Epithelial cell of proximal tubule (primary cell): Measurements from ENCODE around the gene ETS2. TPM values are rescaled to one million over a fixed set of nuclear protein-coding genes. Genes with fewer than 3 reads are reported as not detected.

ENCODE experiments used
- DNase-seq: peaks from one replicate; pipeline ENCODE4 v3.0.0-alpha.2; 2011; ENCODE audit warnings: low read depth
- H3K4me3 ChIP-seq: 2 replicates; pipeline ENCODE4 v1.5.1; 2011; ENCODE audit warnings: low read depth, mild to moderate bottlenecking, low read length
- CTCF ChIP-seq: conservative IDR thresholded peaks from 2 replicates; pipeline ENCODE4 v1.5.1; 2012; ENCODE audit warnings: low read depth, mild to moderate bottlenecking, low read length
- total RNA-seq: library from RNA; depleted of rRNA; stranded (reverse); fragments of >200 nt; gene quantifications from 2 replicates; pipeline ENCODE4 v1.2.3, GENCODE V29; 2015

Gene ETS2
- total RNA-seq, 1 donor from 2014 or later = 11.1 TPM

GRCh38 chr21:38820471-38821239 lies 14.9 kb downstream of the ETS2 start:
- DNase-seq = no peak
- TF ChIP-seq CTCF = no peak
- H3K4me3 ChIP-seq = no peak overlapping the region

GRCh38 chr21:38821248-38821647 lies 15.5 kb downstream of the ETS2 start:
- TF ChIP-seq CTCF = no peak
- DNase-seq = no peak

GRCh38 chr21:38821959-38822682 lies 16.4 kb downstream of the ETS2 start:
- TF ChIP-seq CTCF = no peak
- no peak overlapping the region for H3K4me3 ChIP-seq
- no peak for DNase-seq

More at GRCh38 chr21:38821248-38821647, 15.5 kb downstream of the ETS2 start:
- no peak overlapping the region for H3K4me3 ChIP-seq

GRCh38 chr21:38822778-38823238 lies 17.1 kb downstream of the ETS2 start:
- no peak for TF ChIP-seq CTCF
- H3K4me3 ChIP-seq = no peak overlapping the region
- DNase-seq = no peak

GRCh38 chr21:38823737-38824123 lies 18.0 kb downstream of the ETS2 start:
- no peak for DNase-seq
- no peak for TF ChIP-seq CTCF
- H3K4me3 ChIP-seq = no peak overlapping the region

- no peak overlapping the region for H3K4me3 ChIP-seq
- DNase-seq = no peak
- TF ChIP-seq CTCF = no peak
Measured at GRCh38 chr21:38824124-38824822, 18.5 kb downstream of the ETS2 start.
